SK-N-SH (cell line): Measurements from ENCODE around the gene RAET1L.

ENCODE experiments used
- CTCF ChIP-seq: fragments of 200-600 bp; sonication (generic); IDR thresholded peaks from 2 replicates; pipeline ENCODE4 v1.6.1; 2017; ENCODE audit warnings: antibody characterized with exemption, mild to moderate bottlenecking, moderate library complexity
- EP300 ChIP-seq, 2 experiments: IDR thresholded peaks; 2 replicates each; pipeline versions ENCODE4 v1.4.0 to v1.6.1; 2012; ENCODE audit warnings: borderline replicate concordance in 1 of 2, low read depth in 1 of 2, low read length in 1 of 2
- TAF1 ChIP-seq: IDR thresholded peaks from 2 replicates; pipeline ENCODE4 v1.6.1; 2012; ENCODE audit warnings: low read depth, mild to moderate bottlenecking, low read length, moderate library complexity, borderline replicate concordance

- no peak for TF ChIP-seq CTCF
- no peak for TF ChIP-seq TAF1
- TF ChIP-seq EP300 (IDR thresholded peaks at IDR 0.05; ENCODE audit: borderline replicate concordance in 1 of 2, low read depth in 1 of 2, low read length in 1 of 2) = no peak
These were observed 19.3 kb downstream of the RAET1L start for GRCh38 chr6:150005761-150006651.
